Measurements from ENCODE around the gene PRKN.

- no peak for TF ChIP-seq POLR2A (IDR thresholded peaks at IDR 0.05)
- no peak for TF ChIP-seq POLR2AphosphoS5 (IDR thresholded peaks at IDR 0.05)
- TF ChIP-seq CTCF (IDR thresholded peaks at IDR 0.05 in 8 of 11, conservative IDR thresholded peaks at IDR 0.05 in 3 of 11), result no peak
Measured at GRCh38 chr6:162489101-162489976, 238.2 kb downstream of the PRKN start.
